Natural killer cell (primary cell): ENCODE measurements around the gene CERS1. TPM values are rescaled to one million over a fixed set of nuclear protein-coding genes. Genes with fewer than 3 reads are reported as not detected.

Experiments used
- ATAC-seq, 3 donors: fragments of 150-1000 bp in 2 of 3; fragments of 200-7000 bp in 1 of 3; cut with Tn5 transposase; 1 replicate in 1 of 3; 2 replicates in 2 of 3; pipeline ENCODE4 v1.10.0; 2021; ENCODE audit warnings: mild to moderate bottlenecking in 2 of 3, moderate library complexity in 2 of 3
- DNase-seq, 2 donors: peaks; one replicate each; pipeline versions ENCODE4 v3.0.0 to v3.0.0-alpha.2; 2013 to 2021; ENCODE audit warnings: mixed read lengths in 1 of 2
- H3K27ac ChIP-seq: one replicate; pipeline ENCODE4 v1.5.1; 2013; ENCODE audit warnings: mild to moderate bottlenecking, low read length
- H3K27me3 ChIP-seq: one replicate; pipeline ENCODE4 v1.6.1; 2013; ENCODE audit warnings: low read length; ENCODE audit not compliant: control insufficient read depth, insufficient read depth
- H3K36me3 ChIP-seq: one replicate; pipeline ENCODE4 v1.6.1; 2013; ENCODE audit warnings: low read length; ENCODE audit not compliant: control insufficient read depth, insufficient read depth
- H3K4me1 ChIP-seq: one replicate; pipeline ENCODE4 v1.6.1; 2013; ENCODE audit warnings: low read length; ENCODE audit not compliant: control insufficient read depth, insufficient read depth
- H3K4me3 ChIP-seq: one replicate; pipeline ENCODE4 v1.5.1; 2013; ENCODE audit warnings: low read length
- H3K9me3 ChIP-seq: one replicate; pipeline ENCODE4 v1.6.1; 2013; ENCODE audit warnings: low read length; ENCODE audit not compliant: control insufficient read depth, insufficient read depth
- H3K27ac Mint-ChIP-seq, 2 donors: one replicate each; pipeline ENCODE4 v1.8.0; 2022; ENCODE audit warnings: mild to moderate bottlenecking in 2 of 2, mixed read lengths in 2 of 2, moderate library complexity in 1 of 2
- H3K27me3 Mint-ChIP-seq, 2 donors: one replicate each; pipeline ENCODE4 v1.8.0; 2022; ENCODE audit warnings: low read depth in 2 of 2, mixed read lengths in 2 of 2
- H3K36me3 Mint-ChIP-seq: one replicate; pipeline ENCODE4 v1.8.0; 2022; ENCODE audit warnings: mixed read lengths
- H3K4me1 Mint-ChIP-seq, 2 donors: one replicate each; pipeline ENCODE4 v1.8.0; 2022; ENCODE audit warnings: mixed read lengths in 2 of 2
- H3K4me3 Mint-ChIP-seq: one replicate; pipeline ENCODE4 v1.8.0; 2022; ENCODE audit warnings: mild to moderate bottlenecking, moderate library complexity, mixed read lengths
- H3K9me3 Mint-ChIP-seq, 2 donors: one replicate each; pipeline ENCODE4 v1.8.0; 2022; ENCODE audit warnings: mixed read lengths in 2 of 2
- CTCF ChIP-seq: fragments of 200-600 bp; IDR thresholded peaks from one replicate; pipeline ENCODE4 v1.8.0; 2022; ENCODE audit warnings: antibody characterized with exemption
- WGBS: methylation state at CpG from one replicate; pipeline ENCODE4 v1.1.7; 2013; ENCODE audit warnings: missing lambda C conversion rate; ENCODE audit not compliant: insufficient coverage; 5-methylcytosine and 5-hydroxymethylcytosine counted together
- intact Hi-C: fragments of 100-400 bp; cut with micrococcal nuclease; formaldehyde crosslinking; loops from one replicate; pipeline ENCODE4 v1.14.2; 2022
- total RNA-seq, 4 donors: library from RNA; stranded (reverse); fragments of 120-200 nt in 1 of 4; gene quantifications; one replicate each; pipeline versions ENCODE4 v1.2.3 to v1.2.4, GENCODE V29; 2013 to 2022

The CERS1 gene
- total RNA-seq, 3 donors from 2014 or later (not counting 1 experiment from before 2014, with no cell fraction given) = not detected

GRCh38 chr19:18942692-18943091 is 46.7 kb upstream of the CERS1 start:
- Histone ChIP-seq H3K36me3 (no peaks in the 10 kb centered on the region), H3K4me3 (no peak overlapping the region), H3K27me3 (peaks cover 19% of the 10 kb centered on the region), H3K9me3 (no peaks in the 10 kb centered on the region), H3K27ac (no peak overlapping the region), H3K4me1 (peaks cover 19% of the 10 kb centered on the region)
- Mint-ChIP-seq H3K9me3 (no peaks in the 10 kb centered on the region), H3K27ac (no peak overlapping the region), H3K36me3 (no peaks in the 10 kb centered on the region), H3K4me1 (peaks cover 0 to 19% of the 10 kb centered on the region in 2 donors), H3K27me3 (peaks cover 32 to 34% of the 10 kb centered on the region in 2 donors), H3K4me3 (peak overlapping the region; percentile 62)
- intact Hi-C loops = no loop called here
- no peak for DNase-seq
- ATAC-seq = no peak
- no peak for TF ChIP-seq CTCF
- 91% methylated on average over 6 of the region's 6 CpGs for WGBS

GRCh38 chr19:18941628-18942354 is 45.8 kb upstream of the CERS1 start:
- Mint-ChIP-seq H3K9me3 (no peaks in the 10 kb centered on the region), H3K4me3 (peak overlapping the region; percentile 74), H3K27me3 (peaks cover 32 to 34% of the 10 kb centered on the region in 2 donors), H3K4me1 (peaks cover 0 to 19% of the 10 kb centered on the region in 2 donors), H3K27ac (no peak overlapping the region), H3K36me3 (no peaks in the 10 kb centered on the region)
- Histone ChIP-seq H3K27me3 (peaks cover 17% of the 10 kb centered on the region), H3K36me3 (no peaks in the 10 kb centered on the region), H3K4me3 (no peak overlapping the region), H3K27ac (no peak overlapping the region), H3K9me3 (no peaks in the 10 kb centered on the region), H3K4me1 (peaks cover 19% of the 10 kb centered on the region)
- TF ChIP-seq CTCF = no peak
- ATAC-seq (no peak), DNase-seq (no peak)
- intact Hi-C loops = no loop called here
- WGBS = 71% methylated on average over 18 of the region's 18 CpGs

- H3K9me3 Mint-ChIP-seq = no peaks in the 10 kb centered on the region
- peaks cover 30 to 32% of the 10 kb centered on the region in 2 donors for H3K27me3 Mint-ChIP-seq
- intact Hi-C loops = no loop called here
- H3K4me1 ChIP-seq = peaks cover 19% of the 10 kb centered on the region
- H3K4me3 ChIP-seq = peak within 1 kb of the TSS; percentile 20
- 2% methylated on average over 73 of the region's 81 CpGs for WGBS
- DNase-seq = peak; percentile 62 to 82
- H3K36me3 ChIP-seq = no peaks in the 10 kb centered on the region
- TF ChIP-seq CTCF = no peak
- no peaks in the 10 kb centered on the region for H3K9me3 ChIP-seq
- peak; percentile 88 to 92 (median 92) for ATAC-seq
- H3K27ac ChIP-seq = no peak within 1 kb of the TSS
- peaks cover 16% of the 10 kb centered on the region for H3K27me3 ChIP-seq
- peak within 1 kb of the TSS in 1 of 2 donors; percentile 59 for H3K27ac Mint-ChIP-seq
- H3K36me3 Mint-ChIP-seq = no peaks in the 10 kb centered on the region
- peaks cover 0 to 19% of the 10 kb centered on the region in 2 donors for H3K4me1 Mint-ChIP-seq
- H3K4me3 Mint-ChIP-seq = peak within 1 kb of the TSS; percentile 74
Observed at GRCh38 chr19:18940769-18941627, 45.0 kb upstream of the CERS1 start, which contains the start of gene HOMER3. TSS of gene HOMER3 (minus strand) at chr19:18941217. CDS start at chr19:18938982, 2,235 bp downstream.
